GM19455 (cell line): ENCODE data around the gene FOSB.

Source experiments
- ATAC-seq: cut with Tn5 transposase; IDR thresholded peaks from one replicate; pipeline ENCODE4 v1.9.1; 2021; ENCODE audit not compliant: unreplicated experiment

The FOSB gene

GRCh38 chr19:45522010-45522941, 54.5 kb downstream of the FOSB start:
- ATAC-seq, result no peak

GRCh38 chr19:45523642-45524256, 56.0 kb downstream of the FOSB start:
- peak; percentile 81 for ATAC-seq

GRCh38 chr19:45524575-45525129, 56.9 kb downstream of the FOSB start:
- ATAC-seq, result no peak
